Activated CD8-positive, alpha-beta memory T cell treated with anti-CD3 and anti-CD28 coated beads for 48 hours (primary cell): ENCODE measurements around the gene NABP1.

ENCODE experiments used
- DNase-seq, 3 experiments: peaks; one replicate each; pipeline ENCODE4 v3.0.0-alpha.2; 2020; ENCODE audit warnings: low read depth in 2 of 3, low spot score in 2 of 3

NABP1 gene

DNA sequence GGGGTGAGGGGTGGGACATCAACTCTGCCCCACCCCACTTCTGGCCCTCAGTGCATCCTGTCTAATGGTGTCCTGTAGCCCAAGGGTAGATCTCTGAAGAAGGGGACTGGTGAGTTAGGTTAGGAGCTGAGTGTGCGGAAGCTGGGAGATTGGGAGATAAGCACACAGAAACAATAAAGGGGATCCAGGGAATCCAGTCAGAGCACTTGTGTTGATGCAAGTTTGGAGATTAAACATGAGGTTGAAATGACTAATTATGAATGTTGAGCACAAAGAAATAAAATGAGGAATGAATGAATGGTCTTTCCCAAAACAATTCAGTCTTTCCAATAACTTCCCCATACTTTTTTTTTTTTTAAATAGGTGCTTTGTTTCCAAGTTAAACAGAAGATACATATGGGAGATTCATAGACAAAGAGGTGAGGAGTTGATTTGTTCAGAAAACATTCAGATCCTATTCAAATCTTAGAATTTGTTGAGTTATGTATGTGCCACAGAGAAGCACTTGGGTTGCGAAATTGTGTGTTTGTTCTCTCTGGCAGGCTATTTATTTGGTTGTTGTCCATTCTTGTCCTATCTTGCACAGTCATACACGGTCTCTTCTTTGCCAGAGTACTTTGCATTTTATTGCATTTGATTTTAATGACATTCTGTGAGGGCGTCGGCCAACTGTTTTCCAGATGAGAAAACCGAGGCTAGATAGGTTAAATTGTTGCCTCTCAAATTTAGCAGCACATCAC is 31.6 kb upstream of the NABP1 start:
- DNase-seq = no peak

- DNase-seq = no peak
Observed at GRCh38 chr2:191649519-191649918, 28.4 kb upstream of the NABP1 start.

DNA sequence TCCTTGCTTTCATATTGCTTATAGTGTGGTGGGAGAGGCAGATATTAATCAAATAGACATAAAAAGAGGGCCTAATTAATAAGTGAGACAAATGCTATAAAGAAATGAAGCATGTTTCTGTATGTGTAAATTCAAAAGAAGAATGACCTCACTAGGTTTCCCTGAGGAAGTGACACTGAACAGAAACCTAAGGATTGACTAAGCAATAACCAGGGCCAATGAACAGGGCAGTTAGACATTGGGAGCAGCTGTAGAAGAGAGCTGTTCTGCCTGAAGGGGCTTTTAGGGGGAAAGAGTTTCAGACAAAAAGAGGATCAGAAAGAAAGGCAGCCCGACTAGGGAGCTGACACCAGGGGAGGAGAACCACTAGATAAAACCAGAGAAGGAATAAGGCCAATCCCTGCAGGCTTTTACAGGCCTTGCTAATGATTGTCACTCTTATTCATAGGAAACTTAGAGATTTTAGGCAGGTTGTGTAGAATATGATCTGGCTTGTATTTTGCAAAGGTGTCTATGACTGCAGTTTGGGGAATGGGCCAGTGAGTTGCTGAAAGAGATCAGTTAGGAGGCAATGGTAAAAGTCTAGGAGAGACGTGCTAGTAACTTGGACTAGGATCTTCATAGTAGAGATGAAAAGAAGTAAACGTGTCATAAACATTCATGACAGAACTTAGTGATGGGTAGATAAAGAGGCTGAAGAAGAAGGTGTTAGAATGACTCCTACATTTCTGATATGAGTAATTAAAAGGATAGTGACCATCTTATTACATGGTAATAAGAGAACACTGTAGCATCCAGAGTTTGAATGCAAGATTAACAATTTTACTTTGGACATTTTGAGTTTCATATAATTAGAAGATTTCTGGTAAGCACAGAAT is 26.8 kb upstream of the NABP1 start:
- no peak for DNase-seq

GRCh38 chr2:191653667-191654391 is 24.1 kb upstream of the NABP1 start:
- no peak for DNase-seq

- no peak for DNase-seq
Observed at GRCh38 chr2:191656391-191656790, 21.5 kb upstream of the NABP1 start.

DNA sequence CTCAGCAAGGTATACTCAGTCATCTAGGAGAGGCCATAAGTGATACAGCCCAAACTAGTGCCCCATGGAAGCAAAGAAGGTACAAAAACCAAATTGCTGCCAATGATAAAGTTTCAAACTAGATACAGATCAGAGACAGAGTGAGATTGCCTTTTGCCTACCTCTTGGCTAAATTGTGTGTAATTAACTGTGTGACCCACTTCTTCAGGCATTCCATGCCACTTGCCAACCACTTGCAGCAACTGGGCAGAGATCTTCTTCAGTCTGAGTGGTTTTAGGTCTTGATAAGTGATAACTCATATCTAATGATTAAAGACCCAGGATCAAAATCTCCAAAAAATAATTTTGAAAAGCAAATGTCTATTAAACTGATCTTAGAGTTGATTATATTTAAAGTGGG is 21.1 kb upstream of the NABP1 start:
- DNase-seq = no peak

- no peak for DNase-seq
Observed at GRCh38 chr2:191657977-191658376, 20.0 kb upstream of the NABP1 start.

DNA sequence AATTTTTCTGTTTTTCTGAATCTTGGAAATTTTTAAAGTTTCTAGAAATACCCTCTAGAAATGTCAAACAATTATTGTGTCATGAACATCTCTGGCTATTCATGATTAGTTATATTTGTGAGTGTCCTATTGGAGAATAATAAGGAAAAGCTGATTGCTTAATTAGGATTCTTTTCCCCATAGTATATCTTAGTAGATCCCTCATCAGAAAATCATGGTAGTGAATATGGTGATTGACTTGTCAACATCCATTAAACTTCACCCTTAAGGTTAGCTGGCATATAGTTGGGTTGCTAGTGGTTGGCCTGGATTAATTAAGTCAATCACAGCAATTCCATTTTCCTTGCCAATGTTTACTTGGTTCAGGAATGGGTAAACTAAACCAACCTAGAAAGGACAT is 18.7 kb upstream of the NABP1 start:
- no peak for DNase-seq

GRCh38 chr2:191660575-191660974 is 17.4 kb upstream of the NABP1 start:
- no peak for DNase-seq

DNA sequence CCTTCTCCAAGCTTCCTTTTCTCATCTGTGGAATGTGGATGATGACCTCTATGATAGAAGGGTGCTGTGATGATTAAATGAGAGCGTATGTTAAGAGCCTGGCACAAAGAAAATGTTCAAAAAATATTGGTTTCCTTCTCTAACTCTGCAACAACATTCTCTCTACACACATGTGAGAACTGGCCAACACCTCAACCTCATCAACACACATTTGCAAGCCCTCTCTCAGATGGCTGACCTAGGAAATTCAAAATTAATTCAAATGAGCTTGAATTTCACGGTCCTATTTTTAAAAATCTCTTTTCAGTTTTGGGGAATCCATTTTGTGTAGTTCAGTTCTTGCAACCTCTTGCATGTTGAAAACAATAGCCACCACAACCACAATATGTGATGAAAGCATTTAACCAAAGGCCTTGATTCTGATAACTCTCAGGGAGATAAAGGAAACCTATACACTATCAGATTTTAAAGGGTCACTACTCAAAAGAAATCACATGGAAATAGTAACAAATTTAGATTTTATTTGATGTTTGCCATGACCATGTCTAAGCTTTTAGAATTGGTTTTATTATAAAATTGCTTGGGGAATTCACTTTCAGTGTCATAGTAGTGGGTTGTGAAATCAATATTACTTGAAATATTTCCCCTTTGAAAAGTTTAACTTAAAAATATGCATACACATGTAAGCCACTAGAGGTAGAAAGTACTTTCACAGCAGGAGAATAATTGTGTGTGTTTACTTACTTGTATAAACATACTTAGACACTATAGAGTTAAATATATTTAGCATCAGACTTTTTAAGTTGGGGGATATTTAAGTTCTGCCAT is 16.6 kb upstream of the NABP1 start:
- DNase-seq = no peak

GRCh38 chr2:191664823-191665677 is 12.9 kb upstream of the NABP1 start:
- DNase-seq = no peak

GRCh38 chr2:191666226-191666625 is 11.7 kb upstream of the NABP1 start:
- DNase-seq = no peak

DNA sequence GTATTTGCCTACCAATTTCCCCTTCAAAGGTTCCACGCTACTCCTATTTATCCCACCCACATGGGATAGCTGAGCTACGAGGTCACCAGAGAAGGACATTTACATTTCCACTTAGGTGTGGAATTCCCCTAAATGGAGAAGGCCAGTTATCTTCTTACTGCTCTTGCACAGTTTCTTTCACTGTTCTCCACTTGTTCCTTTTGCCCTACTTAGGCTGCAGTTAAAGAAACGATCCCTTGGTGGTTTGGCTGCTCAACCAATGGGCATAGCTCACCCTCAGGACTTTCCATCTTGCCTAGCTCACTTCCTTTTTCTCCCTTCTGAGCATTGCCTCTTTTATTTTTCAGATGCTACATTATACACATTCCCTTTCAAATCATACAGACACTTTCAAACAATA is 11.2 kb upstream of the NABP1 start:
- DNase-seq = no peak

DNA sequence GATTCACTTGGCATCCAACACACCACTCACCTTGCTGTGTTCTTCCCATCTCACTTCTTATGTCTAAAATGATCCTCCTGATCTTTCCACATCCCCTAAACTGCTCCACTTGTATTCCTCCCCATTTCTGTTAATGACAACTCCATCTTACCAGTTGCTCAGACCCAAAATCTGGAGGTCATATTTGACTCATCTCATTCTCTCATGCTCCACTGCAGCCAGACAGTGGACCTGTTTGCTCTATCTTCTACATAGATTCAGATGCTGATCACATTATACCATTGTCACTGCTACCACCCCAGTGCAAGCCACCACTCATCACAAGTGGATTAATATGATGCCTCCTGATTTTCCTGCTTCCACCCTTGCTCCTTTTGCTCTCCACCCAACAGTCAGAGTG is 7.9 kb upstream of the NABP1 start:
- no peak for DNase-seq

- DNase-seq = no peak
Observed at GRCh38 chr2:191670787-191671186, 7.1 kb upstream of the NABP1 start.

GRCh38 chr2:191675807-191676721 is 1.9 kb upstream of the NABP1 start:
- DNase-seq = no peak

DNA sequence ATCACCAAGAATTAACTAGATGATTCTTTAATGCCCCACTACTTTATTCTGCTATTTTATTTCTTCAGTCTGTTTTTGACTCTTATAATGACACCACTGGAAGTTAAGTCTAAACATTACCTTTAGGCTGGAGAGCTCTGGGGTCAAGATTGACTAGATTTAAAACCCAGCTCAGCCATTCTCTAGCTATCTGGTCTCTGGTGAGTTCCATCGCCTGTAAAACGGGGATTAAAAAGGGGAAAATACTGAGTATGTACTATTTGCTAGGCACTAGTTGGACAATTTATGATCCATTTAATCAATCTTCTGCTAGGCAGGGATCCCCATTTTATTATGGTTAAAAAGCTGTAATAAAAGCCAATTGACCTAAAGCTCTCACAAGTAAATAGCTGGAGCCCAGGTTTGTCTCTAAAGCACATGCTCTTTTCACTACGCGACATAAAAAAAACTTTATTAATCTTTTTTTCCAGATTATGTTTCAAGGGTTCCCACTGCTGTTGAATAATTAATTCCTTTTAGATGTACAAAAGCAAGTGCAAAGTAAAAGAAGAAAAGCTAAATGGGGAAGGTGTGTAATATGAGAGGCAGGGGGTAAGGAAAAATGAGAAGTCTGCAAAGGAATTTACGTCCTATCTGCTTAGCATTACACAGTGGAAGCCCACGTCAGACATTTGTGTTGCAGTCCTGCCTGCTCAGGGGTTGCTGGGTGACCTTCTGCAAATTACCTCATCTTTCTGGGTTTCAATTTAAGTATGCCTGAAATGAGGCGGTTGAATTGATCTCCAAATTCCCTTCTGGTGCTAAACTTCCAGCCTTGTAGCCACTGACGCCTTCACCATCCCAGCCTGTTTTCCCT is 918 bp upstream of the NABP1 start:
- DNase-seq = no peak
